ENCODE results near the gene RSU1.
A peak's percentile ranks its signal among the peaks of the same experiment; 100 is the strongest.
"Not testable (repeated sequence)": the region's sequence is repeated elsewhere in the genome, so short reads cannot be mapped to it uniquely, and the experiment has no call there.

The RSU1 gene

DNA sequence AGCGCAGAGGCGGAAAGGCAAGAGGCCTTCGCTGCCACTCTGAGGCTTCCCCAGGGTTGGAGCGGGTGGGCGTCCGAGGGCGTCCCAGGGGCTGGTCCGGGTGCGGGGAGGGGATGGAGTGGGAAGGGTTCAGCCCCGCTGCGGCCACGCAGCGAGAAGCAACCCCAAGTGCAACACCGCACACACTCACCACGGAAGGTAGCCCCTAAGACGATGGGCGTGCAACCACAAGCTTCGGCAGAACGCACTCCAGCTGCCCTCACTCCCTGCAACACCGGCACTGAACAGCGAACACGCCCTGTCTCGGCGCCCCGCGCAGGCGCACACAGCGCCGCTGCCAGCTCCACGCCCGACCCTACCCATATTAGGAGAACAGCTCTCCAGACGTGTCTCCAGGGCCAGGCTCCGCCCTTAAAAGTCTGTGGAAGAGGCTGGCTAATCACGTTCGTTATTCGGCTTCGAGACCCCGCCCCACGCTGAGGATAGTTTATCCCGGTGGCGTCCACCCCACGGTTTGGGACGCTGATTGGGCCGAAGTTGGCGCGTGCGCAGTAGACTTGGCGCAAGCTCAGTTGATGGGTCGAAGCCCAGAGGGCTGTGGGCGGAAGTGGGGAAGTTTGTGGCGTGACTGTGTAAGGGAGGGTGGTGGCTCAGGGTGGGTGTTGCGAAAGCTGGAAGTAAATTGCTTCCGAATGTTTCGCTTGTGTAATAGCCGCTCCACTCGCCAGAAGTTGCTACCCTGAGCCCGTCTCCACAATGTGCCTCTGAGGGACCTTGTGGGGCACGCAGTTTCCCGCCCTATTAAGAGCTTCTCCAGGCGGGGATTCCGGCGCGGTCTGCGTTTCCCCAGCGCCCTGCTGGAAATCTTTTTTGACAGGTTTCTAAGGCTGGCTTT lies at the start of gene RSU1:
RSU1 (minus strand) TSS at position 300 of the 895 bp plus-strand sequence. CDS start 343 bp downstream, outside the sequence.
- peak; percentile 100 for DNase-seq

DNA sequence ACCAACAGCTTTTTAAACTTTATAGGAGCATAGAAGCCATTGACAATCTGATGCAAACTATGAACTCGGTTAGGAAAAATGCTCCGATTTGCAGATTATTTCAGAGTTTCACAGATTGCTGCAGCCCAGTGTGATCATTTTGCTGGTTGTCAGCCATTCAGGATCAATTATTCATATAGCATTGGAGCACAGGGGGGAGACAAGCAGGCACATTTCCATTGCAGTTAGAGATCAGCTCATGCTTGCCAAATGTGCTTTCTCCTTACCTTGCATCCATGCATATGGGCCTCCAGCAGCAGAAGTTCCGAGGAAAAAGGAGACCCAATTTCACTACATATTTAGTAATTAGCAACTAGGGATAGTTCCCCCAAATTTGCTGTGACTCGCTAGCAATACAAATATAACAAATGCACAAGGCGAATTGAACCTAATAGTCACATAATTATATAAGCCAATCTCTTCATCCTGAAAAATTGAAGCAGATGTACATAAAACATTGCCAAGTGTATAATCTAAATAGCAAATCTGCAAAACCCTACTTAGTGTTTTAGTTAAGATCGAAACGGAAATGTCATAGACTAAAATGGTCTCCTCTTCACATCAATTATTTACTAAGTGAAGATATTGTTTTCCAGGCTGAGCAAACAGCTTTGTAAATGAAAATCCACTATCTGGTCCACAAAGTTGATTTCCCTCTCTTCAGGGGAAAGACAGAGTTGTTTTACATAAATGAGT lies 49.5 kb upstream of the RSU1 start:
- DNase-seq = no peak

DNA sequence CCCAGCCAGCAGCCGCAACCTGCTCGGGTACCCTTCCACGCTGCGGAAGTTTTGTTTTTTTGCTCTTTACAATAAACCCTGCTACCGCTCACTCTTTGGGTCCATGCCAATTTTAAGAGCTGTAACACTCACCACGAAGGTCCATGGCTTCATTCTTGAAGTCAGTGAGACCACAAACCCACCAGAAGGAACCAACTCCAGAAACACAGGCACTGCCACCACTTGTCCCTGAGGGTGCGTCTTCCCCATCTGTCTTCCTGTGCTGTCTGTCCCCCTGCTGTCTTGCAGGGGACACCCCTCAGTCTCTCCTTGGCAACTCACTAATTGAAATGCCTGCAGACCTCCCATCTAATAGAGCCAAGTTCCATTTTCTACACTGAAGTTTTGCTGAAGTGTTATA lies 48.5 kb upstream of the RSU1 start:
- DNase-seq = no peak

DNA sequence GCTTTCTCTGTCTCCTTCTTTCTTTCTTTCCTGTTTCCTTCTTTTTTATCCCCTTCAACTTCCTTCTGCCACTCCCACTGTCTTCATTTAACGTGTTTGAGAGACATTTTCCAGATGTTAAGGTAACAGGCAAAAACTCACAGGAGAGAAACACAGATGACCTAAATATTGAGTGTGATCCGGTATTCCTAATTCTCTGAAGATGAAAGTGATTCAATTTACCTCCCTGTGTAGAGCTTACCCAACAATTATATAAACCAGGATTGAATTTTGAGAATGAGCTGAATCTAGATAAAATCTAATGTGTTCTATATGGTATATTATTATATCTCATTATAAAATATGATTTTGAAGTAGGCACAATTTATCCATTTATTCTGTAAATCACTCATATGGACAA lies 46.5 kb upstream of the RSU1 start:
- DNase-seq = no peak

DNA sequence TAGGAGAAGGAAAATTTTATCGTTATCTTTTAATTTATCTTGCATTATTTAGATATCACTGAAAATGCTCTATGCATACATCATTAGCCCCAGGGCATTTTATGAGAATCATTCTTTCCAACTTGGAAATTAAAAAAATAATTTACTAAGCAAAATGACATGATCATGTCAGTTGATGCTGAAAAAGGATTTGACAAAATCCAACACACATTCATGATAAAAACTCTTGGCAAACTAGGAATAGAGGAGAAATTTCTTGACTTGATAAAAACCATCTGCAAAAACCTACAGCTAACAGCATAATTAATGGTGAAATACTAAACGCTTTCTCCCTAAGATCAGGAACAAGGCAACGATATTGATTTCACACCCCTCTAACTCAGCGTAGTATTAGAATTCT lies 40.2 kb upstream of the RSU1 start:
- no peak for DNase-seq

DNA sequence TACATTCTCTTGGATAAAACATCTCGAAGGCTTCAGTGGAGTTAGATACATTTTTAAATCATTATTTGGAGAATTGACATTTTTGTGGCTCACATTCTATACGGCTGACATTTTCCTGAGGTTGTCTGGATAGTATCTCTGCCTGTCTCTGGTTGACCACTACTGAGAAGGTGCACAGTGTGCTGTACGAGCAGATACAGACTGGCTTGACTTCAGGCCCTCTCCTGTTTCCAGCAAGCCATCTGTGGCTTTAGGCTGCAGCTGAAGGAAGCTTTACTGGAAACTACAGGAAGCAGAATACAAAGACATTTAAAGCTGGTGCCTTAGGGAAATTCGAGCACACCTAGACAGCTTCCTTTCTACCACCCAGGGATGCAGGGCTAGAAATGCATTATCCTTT lies 39.3 kb upstream of the RSU1 start:
- peak; percentile 86 for DNase-seq

DNA sequence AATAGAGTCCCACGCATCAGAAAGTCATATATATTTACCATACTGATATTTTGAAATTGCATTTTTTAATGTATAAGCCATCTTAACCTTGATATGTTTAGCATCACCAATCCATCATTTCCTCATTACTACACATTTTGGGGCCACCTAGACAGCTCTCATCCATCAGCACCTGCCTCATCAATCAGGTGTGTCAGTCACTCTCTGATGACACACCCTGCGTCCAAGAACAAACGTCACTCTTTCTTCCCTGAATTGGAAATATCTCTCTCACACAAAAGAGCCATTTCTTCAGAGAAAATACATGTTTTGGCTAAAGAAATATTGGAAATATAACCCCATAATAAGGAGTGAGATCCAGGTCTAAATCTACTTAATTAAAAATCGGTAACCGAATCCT lies 38.9 kb upstream of the RSU1 start:
- peak; percentile 39 for DNase-seq

DNA sequence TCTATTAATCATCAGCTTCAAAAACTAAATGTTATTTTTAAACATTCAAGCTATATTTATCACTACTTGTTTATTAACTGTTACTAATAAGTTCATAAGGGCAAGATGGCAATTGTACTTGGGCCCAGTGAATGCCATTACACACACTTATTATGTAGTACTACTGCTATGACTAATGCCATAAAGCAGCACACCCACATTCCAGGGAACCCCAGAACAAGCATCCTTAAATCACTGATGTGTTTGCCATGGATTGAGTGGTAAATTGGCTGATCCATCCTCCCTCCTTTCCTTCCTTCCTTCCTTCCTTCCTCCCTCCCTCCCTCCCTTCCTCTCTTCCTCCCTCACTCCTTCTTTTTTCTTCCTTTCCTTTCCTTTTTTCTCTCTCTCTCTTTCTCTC lies 37.4 kb upstream of the RSU1 start:
- DNase-seq = peak; percentile 53

DNA sequence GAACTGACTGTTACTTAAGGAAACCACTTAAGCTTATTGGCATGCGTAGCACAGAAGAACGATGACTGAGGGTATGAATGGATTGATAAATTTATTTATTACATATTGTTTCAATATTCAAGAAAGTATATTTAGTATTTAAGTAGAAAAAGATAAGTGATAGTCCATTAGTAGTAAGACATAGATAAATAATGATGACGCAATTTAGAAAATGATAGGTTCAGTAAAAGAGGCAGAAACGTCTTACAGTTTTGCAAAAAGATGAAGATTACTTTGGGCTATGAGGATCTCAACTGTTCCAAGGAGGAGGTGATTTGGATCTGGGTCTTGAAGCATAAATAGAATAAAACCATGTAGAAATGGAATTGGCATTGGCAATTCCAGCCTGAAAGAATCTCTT lies 36.6 kb upstream of the RSU1 start:
- DNase-seq = no peak

DNA sequence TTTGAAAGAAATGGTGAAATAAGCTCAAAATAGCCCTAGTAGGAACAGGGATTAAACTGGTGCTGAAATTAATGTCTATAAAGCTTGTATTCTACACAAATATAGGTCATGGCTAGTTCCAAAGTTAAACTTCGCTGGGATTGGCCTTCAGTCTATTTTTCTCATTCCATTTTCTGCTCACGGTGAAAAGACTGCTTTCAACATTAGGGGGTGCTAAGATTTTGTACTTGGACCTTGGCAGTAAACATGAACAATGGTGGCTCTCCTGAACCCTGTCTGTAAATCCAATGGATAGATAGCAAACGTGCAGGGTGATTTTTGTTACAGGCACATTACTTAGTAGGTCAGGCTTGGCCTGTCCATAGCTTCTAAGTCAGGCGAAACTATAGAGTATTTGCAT lies 36.0 kb upstream of the RSU1 start:
- DNase-seq = peak; percentile 66

DNA sequence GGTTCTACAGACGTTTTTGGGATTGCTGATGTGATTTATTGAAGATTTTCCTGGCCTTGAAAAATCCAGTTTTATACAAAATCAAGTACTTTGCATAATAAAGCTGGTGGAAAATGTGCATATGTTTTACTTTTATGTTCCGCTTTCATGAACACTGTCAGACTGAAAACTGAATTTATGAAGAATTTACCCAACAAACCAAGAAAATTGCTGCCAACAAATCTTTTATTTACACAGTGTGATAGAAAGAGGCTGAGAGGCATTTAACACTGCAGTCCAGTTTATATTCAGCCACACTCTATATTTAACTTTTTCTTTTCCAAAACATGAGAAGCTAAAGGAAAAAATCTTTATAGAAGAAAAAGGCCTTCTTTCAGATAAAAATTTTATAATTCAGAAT lies 35.4 kb upstream of the RSU1 start:
- DNase-seq = no peak

DNA sequence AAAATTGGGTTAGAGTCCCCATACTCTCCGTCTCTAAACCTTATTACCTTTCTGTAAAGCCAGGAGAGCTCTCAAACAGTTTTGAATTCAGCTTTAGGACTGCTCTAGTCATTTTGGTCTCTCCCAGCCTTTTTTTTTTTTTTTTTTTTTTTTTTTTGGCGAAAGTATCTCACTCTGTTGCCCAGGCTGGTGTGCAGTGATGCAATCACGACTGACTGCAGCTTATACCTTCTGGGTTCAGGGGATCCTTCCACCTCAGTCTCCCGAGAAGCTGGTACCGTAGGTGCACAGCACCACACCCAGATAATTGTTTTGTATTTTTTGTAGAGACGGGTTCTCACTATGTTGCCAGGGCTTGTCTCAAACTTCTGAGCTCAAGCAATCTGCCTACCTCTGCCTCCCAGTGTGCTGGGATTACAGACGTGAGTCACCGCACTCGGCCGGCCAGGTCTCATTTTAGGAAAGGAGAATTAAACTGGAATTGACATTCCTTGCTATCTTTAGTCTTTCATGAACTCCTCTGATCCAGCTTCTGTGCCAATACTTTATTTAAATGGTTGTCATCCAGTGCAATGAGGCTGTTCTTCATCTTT lies 31.4 kb upstream of the RSU1 start:
- peak; percentile 67 for DNase-seq

DNA sequence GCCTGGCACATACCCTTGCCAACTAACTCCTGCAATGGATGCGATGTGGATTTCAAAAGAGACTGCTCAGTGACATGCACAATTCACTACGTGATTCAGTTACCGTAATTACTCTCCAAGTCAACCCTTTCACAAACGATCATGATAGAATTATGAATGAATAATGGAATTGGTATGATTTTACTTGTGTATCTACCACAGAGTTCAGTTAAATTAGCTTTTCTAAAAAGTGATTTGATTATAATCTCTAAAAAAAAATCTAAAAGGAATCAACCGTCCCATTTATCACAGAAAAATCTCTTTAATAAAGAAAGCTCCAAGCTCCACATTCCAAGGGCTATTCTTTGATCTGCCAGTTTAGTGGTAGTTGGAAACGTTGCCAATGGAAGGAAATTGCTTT lies 30.4 kb upstream of the RSU1 start:
- DNase-seq = peak; percentile 25

DNA sequence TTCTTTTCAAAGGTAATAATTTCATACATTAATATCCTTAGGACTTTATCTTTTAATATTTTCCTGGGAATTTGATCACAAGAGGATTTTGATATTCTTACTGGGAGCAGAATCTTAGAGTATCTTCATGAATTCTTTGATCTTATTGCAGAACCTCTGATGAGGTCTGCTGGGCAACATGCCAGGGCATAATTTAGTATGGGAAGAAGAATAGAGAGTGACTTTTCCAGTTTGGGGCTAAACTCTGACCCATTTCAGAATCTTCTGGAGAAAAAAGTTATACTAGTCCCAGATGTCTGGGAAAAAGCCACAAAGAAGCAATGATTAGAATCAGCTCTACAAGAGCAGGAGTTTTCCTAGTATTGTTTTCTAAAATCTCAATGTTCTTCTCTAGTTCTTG lies 28.0 kb upstream of the RSU1 start:
- peak; percentile 57 for DNase-seq

DNA sequence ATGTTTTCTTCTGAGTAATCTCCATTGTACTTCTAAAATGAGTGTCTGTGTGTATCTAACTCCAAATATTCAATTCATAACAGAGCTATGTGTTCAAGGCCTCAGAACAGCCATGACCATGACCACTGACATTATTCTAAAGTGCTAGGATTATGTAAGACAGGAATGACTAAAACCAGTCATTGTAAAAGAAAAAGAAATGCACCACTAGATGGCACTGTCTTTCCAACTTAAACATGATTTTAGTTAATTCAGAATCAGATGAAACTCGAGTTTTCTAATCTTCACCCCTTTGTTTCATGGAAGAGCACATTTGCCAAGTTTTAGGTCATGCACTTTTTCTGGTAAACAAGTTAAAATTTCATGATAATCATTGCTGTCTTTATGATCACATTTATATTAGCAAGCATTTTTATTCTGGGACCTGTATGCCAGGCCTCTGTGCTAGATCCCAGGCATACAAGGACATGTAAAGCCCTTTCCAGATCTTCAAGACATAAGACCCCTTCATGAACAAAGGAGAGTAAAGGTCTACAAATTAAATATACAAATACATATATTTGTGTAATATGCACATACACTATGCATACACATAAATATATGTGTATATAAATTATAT lies 26.1 kb upstream of the RSU1 start:
- peak; percentile 78 for DNase-seq

DNA sequence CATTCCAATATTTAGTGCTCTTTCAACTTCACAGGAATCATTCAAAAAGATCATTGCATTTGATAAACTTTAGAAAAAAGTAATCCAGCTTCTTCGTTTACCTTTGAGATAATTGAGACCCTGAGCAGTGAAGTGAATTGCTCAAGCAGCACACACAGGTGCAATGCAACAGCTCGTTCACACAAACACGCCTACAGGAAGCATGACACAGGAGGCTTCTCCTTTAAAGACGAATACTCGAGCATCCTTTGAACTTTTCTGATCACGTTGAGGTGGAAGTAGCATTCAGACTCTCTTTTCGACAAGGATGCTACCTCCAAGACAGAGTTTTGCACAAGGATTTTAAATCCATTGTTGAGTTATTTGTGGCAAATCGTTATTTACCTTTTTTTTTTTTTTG lies 18.0 kb upstream of the RSU1 start:
- no peak for DNase-seq

DNA sequence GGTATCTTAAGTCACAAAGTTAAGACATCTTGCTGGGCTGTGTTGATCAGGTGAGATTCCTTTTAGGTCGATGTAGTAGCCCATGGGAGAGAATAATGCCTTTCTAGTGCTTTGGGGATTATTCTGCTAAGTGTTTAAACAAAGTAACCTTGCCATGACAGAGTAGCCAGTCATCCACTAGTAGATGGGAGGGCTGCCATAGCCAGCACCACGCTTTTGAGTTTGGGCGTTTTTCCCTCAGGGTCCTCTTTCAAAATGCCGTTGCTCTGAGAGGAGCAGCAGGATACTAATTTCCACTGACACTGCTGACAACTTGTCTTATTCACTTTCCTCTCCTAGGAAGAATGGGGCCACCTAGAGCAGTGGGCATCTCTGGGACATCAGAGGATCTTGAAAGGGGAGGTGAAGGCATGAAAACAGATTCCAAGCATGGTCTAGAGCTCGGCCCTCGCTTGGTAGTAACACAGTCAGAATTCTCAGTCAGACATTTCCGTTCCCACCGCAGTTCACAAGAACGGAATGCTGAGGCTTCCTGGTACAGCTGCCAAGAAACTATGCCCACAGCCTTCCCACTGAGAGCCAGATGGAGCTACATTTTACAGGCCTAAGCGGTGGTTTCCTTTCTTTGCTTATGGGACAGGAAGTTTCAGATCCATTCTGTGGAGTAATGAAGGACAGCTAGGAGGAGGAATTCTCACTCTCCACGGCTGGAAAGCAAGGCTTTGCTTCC lies 15.3 kb upstream of the RSU1 start:
- peak; percentile 95 for DNase-seq

DNA sequence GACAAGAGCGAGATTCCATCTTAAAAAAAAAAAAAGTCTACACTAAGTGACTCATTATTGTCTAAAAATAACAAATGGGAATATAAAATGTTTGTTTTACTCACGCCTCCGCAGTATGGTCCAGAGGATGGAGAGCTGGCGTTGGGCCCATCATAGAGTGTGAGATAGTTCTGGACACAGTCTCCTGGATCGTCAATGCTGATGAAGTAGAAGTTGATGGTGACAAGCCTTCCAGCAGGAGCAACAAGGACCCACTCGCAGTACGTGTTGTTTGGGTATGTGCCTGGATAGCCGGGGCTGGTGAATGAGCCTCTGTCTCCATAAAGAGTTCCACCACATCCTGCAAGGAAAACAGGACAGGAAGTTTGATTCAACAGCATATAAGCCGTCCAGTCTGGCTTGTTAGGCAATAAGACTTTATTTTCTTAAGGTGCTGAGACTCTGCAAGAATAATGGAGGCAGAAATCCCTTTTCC lies 11.5 kb upstream of the RSU1 start:
- peak; percentile 48 for DNase-seq

DNA sequence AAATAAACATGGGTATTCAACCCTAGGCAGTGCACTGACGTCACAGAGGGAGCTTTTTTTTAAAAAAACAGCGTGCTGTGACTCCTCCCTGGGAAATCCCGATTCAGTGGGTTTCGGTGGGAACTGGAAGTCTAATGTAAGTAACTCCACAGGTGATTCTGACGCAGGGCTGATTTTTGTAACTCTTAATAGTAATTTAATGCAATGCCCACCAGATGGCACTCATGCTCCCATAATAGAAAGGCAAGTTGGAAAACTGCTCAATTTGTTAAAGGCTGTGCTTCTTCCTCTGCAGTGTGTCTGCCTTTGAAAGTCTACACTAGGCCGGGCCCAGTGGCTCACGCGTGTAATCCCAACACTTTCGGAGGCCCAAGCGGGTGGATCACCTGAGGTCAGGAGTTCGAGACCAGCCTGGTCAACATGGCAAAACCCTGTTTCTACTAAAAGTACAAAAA lies 10.9 kb upstream of the RSU1 start:
- peak; percentile 82 for DNase-seq

DNA sequence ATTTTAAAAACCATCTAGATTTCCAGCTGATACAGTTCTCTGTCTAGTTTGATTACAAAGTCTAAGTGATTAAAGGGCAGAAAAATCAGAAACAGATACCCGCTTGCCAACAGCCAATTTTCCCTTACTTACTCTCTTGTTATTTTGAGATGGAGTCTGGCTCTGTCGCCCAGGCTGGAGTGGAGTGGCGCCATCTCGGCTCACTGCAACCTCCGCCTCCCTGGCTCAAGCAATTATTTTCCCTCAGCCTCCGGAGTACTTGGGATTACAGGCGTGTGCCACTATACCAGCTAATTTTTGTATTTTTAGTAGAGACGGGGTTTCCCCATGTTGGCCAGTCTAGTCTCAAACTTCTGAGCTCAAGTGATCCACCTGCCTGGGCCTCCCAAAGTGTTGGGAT lies 10.2 kb upstream of the RSU1 start:
- not testable (repeated sequence) for DNase-seq

DNA sequence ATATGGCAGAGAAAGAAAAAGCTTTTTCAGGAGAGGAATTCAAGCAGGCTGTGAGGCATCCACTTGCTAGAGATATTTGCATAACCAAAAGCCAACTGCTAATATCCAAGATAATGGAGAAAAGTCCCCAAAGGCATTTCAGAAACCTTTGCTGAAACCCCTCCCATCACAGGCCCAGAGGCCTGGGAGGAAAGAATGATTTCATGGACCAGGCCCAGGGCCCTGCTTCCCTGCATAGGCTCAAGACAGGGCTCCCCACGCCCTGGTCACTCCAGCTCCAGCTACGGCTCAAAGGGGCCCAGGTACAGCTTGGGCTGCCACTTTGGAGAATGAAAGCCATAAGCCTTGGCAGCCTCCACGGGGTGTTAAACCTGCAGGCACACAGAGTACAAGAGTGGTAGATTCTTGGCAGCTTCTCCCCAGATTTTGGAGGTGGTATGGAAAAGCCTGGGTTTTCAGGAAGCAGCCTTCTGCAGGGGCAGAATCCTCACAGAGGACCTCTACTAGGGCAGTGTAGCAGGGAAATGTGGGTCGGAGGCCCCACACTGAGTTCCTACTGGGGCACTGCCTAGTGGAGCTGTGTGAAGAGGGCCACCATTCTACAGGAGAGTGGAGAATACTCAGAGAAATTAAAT lies 5.6 kb upstream of the RSU1 start:
- no peak for DNase-seq

DNA sequence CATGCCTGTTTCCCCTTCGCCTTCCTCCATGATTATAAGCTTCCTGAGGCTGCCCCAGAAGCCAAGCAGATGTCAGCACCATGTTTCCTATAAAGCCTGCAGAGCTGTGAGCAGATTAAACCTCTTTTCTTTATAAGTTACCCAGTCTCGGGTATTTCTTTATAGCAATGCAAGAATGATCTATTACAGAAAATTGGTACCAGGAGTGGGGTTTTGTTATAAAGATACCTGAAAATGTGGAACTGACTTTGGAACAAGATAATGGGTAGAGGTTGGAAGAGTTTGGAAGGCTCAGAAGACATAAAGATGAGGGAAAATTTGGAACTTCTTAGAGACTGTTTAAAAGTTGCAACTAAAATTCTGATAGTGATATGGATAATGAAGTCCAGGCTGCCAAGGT lies 4.8 kb upstream of the RSU1 start:
- no peak for DNase-seq

All from fibroblast of upper back skin (primary cell).